GM21367 (cell line): ENCODE measurements around the gene ZSCAN5A.
"Not testable (repeated sequence)": the region's sequence is repeated elsewhere in the genome, so short reads cannot be mapped to it uniquely, and the experiment has no call there.

Experiments
- ATAC-seq: cut with Tn5 transposase; IDR thresholded peaks from one replicate; pipeline ENCODE4 v1.9.1; 2021; ENCODE audit not compliant: unreplicated experiment

ZSCAN5A gene

GRCh38 chr19:56273563-56274117, 41.0 kb downstream of the ZSCAN5A start:
- ATAC-seq, result no peak

DNA sequence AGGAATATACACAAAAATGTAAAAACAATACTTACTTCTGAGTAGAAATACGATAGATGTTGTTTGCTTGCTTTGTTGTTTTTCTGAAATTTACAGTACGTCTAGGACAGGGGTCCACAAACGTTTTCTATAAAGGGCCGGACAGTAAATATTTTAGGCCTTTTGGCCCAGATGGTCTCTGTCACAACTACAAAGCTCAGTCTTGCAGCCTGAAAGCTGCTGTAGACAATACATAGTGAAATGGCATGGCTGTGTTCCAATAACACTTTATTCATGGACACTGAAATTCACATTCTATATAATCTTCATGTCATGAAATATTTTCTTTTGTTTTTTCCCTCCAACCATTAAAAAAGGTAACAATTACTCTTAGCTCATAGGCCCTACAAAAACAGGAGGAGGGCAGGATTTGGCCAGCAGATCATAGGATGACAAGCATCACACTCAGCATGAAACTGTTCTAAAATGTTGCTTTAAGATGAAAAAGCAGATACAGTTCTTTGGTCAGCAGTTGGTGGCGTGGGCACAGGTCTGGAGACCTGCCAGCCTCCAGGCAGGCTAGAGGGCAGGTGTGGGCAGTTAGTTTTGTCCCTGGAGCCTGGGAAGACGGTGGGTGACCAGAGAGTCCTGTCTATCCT, 42.4 kb downstream of the ZSCAN5A start, which contains the start of gene EDDM13:
TSS of gene EDDM13 (plus strand) at position 588 of the 638 bp plus-strand sequence. CDS start 87 bp downstream, outside the sequence.
- ATAC-seq, result no peak

DNA sequence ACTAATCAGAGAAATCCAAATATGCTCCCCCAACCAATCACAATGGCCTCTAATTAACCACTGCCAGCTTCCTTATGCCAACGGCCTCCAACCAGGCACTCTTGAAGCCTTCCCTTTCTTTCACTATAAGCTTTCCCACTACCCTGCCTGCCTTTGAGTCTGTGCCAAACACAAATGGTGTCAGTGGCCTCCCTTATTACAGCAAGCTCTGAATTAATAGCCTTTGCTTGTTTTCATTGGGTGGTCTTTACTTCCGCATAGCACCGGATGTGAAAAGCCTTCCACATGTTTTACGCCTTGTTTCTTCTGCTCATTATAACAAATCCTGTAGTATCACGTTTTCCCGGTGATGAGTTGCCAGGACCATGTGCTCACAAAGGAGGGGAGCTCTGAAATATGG, 43.5 kb downstream of the ZSCAN5A start:
- no peak for ATAC-seq

- no peak for ATAC-seq
Measured at GRCh38 chr19:56270676-56271075, 44.0 kb downstream of the ZSCAN5A start.

DNA sequence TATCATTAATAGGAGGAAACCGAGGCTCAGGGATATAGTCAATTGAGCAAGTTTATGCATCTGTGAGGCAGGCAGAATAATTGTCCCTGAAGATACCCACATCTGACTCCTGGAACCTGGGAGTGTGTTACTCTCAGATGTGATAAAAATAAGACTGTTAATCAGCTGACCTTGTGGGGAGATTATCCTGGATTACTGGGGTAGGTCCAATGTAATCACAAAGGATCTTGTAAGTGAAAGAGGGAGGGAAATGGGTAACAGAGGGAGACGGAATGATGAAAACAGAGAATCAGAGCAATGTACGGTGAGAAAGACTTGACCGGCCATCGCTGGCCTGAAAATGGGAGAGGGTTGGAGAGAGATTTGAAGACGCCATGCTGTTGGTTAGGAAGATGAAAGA, 45.3 kb downstream of the ZSCAN5A start:
- ATAC-seq, result no peak

DNA sequence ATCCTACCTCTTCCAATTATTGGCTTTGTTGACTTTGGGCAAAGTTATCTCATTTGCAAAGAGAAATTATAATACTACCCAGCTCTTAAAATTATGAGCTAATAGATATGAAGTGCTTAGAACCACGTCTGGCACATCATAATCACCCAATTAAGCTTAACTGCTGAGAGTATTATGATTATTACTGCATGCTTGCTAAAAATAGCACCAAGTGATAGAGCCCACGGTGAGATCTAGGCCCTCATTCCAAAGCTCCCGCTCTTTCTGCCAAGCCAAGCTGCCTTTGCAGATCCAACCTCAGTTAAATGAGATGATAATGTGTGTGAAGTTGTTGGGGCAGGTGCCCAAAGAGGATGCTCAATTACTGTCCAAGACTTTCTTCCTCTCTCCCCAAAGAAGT, 48.6 kb downstream of the ZSCAN5A start:
- ATAC-seq, result no peak

- ATAC-seq, result no peak
Measured at GRCh38 chr19:56263319-56263718, 51.3 kb downstream of the ZSCAN5A start.

GRCh38 chr19:56261932-56262331, 52.7 kb downstream of the ZSCAN5A start:
- not testable (repeated sequence) for ATAC-seq

DNA sequence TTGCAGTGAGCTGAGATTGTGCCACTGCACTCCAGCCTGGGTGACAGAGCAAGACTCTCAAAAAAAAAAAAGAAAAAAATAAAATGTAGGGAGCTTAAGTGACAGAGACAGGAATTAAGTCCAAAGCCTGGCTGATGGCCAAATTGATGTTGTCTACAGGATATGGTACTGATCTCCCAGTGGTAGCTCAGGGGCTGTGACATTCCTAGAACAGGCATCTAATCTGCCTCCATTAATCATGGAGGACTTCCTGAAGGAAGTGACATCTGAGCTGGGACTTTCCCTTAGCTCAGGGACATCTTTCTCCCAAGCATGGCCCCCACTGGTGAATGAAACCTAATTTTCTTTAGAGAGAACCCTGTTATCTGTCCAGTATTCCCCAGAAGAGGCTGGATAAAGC, 53.5 kb downstream of the ZSCAN5A start:
- ATAC-seq, result no peak

- no peak for ATAC-seq
Measured at GRCh38 chr19:56258272-56258671, 56.4 kb downstream of the ZSCAN5A start.

GRCh38 chr19:56253737-56254136, 60.9 kb downstream of the ZSCAN5A start:
- no peak for ATAC-seq

- ATAC-seq, result no peak
Measured at GRCh38 chr19:56252699-56253422, 61.8 kb downstream of the ZSCAN5A start.

- not testable (repeated sequence) for ATAC-seq
Measured at GRCh38 chr19:56248736-56249338, 65.8 kb downstream of the ZSCAN5A start.

DNA sequence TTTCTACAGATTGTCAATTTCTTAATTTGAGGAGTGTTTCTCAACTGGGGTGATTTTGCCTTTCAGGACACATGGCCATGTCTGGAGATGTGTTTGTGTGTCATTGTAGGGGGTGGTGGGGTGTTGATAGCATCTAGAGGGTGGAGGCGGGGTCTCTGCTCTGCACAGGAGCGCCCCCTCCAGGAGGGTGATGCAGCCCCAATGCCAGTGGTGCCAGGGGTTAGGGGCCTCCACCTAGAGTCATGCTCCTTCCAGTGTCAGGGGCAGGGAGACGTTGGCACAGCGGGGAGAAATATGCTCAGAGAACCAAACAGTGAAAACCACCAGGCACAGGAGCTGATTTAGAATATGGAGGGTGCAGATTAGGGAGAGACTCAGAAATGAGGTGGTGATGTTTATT, 68.9 kb downstream of the ZSCAN5A start:
- ATAC-seq, result not testable (repeated sequence)

GRCh38 chr19:56245121-56245740, 69.4 kb downstream of the ZSCAN5A start:
- ATAC-seq, result no peak

DNA sequence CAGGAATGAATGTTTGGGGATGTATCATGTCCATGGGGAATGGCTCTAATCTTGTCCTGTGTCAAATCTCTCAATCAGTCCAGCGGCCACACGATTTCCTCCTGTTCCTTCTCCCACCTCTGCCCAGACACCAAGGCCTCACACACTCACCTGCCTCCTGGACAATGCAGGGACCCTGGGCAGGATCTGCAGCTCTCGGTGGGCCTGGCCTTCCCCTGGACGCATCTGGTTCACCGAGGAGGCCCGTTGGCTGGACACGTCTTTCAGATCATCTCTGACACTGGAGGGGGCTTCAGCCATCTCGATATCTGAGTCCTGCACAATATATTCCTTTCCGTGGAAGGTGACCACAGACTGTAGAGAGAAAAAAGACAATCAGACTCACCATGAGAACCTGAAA, 91.2 kb downstream of the ZSCAN5A start:
- ATAC-seq, result no peak

DNA sequence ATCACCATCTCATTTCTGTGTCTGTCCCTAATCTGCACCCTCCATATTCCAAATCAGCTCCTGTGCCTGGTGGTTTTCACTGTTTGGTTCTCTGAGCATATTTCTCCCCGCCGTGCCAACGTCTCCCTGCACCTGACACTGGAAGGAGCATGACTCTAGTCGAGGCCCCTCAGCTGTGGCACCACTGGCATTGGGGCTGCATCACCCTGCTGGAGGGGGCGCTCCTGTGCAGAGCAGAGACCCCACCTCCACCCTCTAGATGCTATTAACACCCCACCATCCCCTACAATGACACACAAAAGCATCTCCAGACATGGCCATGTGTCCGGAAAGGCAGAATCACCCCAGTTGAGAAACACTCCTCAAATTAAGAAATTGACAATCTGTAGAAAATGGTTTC, 91.7 kb downstream of the ZSCAN5A start:
- no peak for ATAC-seq

- no peak for ATAC-seq
Measured at GRCh38 chr19:56221851-56222250, 92.8 kb downstream of the ZSCAN5A start.

DNA sequence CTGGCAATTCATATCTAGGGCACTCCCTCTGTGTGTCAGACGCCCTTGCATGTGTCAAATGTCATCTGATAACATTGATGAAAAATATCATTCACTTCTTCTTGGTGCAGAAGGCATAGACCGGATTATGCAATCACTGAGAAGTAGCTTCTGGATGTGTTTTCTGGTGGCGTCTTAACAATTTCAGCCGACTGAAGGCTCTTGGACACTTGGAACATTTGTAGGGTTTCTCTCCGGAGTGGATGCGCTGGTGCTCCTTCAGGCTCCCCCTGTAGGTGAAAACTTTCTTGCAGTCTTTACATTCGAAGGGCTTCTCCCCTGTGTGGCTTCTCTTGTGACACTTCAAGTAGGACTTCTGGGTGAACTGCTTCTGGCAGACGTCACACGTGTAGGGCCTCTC, 93.2 kb downstream of the ZSCAN5A start:
- not testable (repeated sequence) for ATAC-seq

- no peak for ATAC-seq
Measured at GRCh38 chr19:56218961-56219360, 95.7 kb downstream of the ZSCAN5A start.
